ENCODE data around the gene CHCHD6.

DNA sequence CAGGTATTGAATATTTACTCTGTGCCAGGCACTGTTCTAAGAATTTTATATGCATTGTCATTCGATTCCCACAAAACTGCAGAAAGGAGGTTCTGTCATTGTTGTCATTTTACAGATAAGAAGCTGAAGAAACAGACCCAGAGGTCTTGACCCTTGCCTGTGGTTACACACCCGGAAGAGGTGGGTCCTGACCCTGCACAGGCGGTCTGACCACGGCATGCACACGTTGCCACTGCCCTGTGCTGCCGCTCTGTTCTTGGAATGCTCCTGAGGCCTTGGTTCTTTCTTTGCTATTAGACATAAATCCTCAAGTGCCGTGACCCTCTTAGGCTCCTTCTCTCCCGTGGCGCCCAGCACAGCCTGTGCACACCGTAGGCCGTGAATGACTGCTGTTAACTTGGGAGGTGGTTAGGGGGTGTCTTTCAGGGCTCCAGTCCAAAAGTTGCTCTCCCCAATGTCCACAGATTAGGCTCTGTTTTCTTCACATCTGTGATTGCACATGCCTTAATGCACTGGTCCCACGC is 204.8 kb downstream of the CHCHD6 start:
- no peak for TF ChIP-seq EZH2phosphoT487 (IDR thresholded peaks at IDR 0.05; ENCODE audit: insufficient read depth, low read depth)
- no peak for TF ChIP-seq EZH2 (IDR thresholded peaks at IDR 0.05; ENCODE audit: insufficient read depth, poor library complexity, severe bottlenecking)
